ENCODE measurements around the gene MTR. TPM values are rescaled to one million over a fixed set of nuclear protein-coding genes. Genes with fewer than 3 reads are reported as not detected.

MTR gene
- total and polyA plus RNA-seq, 9 of the 15 experiments (the other 6 are each of a cell fraction or from before 2014, with no cell fraction given) = 3.4 to 44.3 (median 20.3) TPM

- no TSS peak for BruUV-seq (replicated peaks)
- H3K9me1 ChIP-seq (ENCODE audit: control insufficient read depth, insufficient read depth, low read length) = no peaks in the 10 kb centered on the region
- DNase-seq (ENCODE audit: extremely low read depth in 1 of 4, low spot score in 3 of 4) (no peak), ATAC-seq (no peak), FAIRE-seq (no peak)
- ChIA-PET CTCF (ENCODE audit: low intra/inter-chr PET ratio) (no interaction called here), POLR2A (interaction anchor here (0.9 to 1.2 kb wide), 2 partner anchors 15 to 390 kb away, joined by 3 read pairs; no protein-coding TSS in a partner anchor)
- no peaks in the 10 kb centered on the region for H3K4me1 ChIP-seq (replicated peaks in 1 of 2; ENCODE audit: control insufficient read depth in 2 of 2, insufficient read depth in 2 of 2, low read length in 2 of 2)
- no peaks in the 10 kb centered on the region for H3K27me3 ChIP-seq (ENCODE audit: control insufficient read depth in 2 of 2, insufficient read depth in 2 of 2, low read length in 2 of 2)
- H3K36me3 ChIP-seq (ENCODE audit: control insufficient read depth, insufficient read depth, low read length) = peaks cover 60% of the 10 kb centered on the region
- H3K9me3 ChIP-seq (replicated peaks; ENCODE audit: control insufficient read depth, insufficient read depth, low read depth, low read length) = no peaks in the 10 kb centered on the region
- H3K27ac ChIP-seq (ENCODE audit: extremely low read depth, low read depth, low read length) = no peak overlapping the region
- H4K20me1 ChIP-seq (replicated peaks; ENCODE audit: control insufficient read depth, insufficient read depth, low read length) = no peaks in the 10 kb centered on the region
- WGBS (ENCODE audit: insufficient coverage, low coverage, missing lambda C conversion rate) = 93% methylated on average over 4 of the region's 4 CpGs
- intact Hi-C loops (cut with micrococcal nuclease) = no loop called here
- H3K9ac ChIP-seq (ENCODE audit: insufficient read depth in 1 of 2, low read depth in 2 of 2, low read length in 2 of 2) = no peak overlapping the region
- TF ChIP-seq POLR2AphosphoS5 (IDR thresholded peaks at IDR 0.05; ENCODE audit: control insufficient read depth, insufficient read depth, low read depth, low read length) (no peak), GABPB1 (CRISPR knock-in tag; IDR thresholded peaks at IDR 0.05) (no peak), GTF2F1 (IDR thresholded peaks at IDR 0.05; ENCODE audit: low read depth, low read length) (no peak), CTCFL (IDR thresholded peaks at IDR 0.05; ENCODE audit: borderline replicate concordance, insufficient read depth, low read depth, low read length, poor library complexity, severe bottlenecking) (no peak), NCOA6 (IDR thresholded peaks at IDR 0.05) (no peak), MTA3 (IDR thresholded peaks at IDR 0.05; ENCODE audit: borderline replicate concordance) (no peak), KHSRP (IDR thresholded peaks at IDR 0.05) (no peak), TCF7L2 (IDR thresholded peaks at IDR 0.05; ENCODE audit: low read depth, low read length) (no peak), ZNF24 (IDR thresholded peaks at IDR 0.05) (no peak), ETV5 (CRISPR knock-in tag; IDR thresholded peaks at IDR 0.05; ENCODE audit: low read depth) (no peak), ZFPM2 (CRISPR knock-in tag; IDR thresholded peaks at IDR 0.05) (no peak), ATF4 (CRISPR knock-in tag; IDR thresholded peaks at IDR 0.05) (no peak), ZNF717 (CRISPR knock-in tag; IDR thresholded peaks at IDR 0.05) (no peak)
- in situ Hi-C loops (cut with MboI) = no loop called here
- H2AFZ ChIP-seq (ENCODE audit: low read depth, low read length) = no peak overlapping the region
- H3K4me2 ChIP-seq (ENCODE audit: insufficient read depth, low read length) = no peak overlapping the region
- H3K79me2 ChIP-seq (ENCODE audit: control insufficient read depth, insufficient read depth, low read length) = no peaks in the 10 kb centered on the region
- no peak overlapping the region for H3K4me3 ChIP-seq
Measured at GRCh38 chr1:236848274-236848923, 53.3 kb downstream of the MTR start.

Measured in K562 (cell line).